ENCODE measurements around the gene CPNE9.

Gene CPNE9

DNA sequence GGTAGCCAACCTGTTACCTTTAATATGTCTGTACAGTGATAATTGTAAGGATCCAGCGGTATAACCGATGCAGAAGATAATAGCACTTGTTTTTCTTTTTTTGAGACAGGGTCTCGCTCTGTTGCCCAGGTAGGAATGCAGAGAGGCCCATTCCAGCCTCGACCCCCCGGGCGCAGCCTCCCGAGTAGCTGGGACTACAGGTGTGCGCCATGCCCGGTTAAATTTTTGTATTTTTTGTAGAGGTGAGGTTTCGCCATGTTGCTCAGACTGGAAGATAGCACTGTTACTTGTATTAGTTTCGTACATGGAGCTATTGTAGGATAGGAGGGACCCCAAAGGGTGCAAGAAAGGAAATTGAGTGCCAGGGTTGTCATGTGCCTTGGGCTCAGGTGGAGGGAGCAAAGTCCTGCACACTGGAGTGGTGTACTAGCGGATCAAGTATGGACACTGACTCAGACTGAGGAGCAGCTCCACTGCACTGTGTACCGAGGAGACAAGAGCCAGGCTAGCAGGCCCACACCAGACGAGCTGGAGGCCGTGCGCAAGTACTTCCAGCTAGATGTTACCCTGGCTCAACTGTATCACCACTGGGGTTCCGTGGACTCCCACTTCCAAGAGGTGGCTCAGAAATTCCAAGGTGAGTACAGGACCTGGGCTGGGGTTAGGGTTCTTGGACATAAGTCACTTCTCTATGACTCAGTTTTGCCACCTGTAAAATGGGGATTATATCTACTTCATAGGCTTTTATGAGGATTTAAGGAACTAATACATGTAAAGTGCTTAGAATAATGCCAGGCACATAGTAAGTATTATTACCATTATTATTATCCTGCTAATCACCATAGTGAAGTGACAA lies 47.2 kb downstream of the CPNE9 start:
- peak; percentile 33 for DNase-seq (ENCODE audit: low read depth)
- peak overlapping the region; percentile 93 for H3K4me3 ChIP-seq (ENCODE audit: low read length)
- TF ChIP-seq, protein P1, sequence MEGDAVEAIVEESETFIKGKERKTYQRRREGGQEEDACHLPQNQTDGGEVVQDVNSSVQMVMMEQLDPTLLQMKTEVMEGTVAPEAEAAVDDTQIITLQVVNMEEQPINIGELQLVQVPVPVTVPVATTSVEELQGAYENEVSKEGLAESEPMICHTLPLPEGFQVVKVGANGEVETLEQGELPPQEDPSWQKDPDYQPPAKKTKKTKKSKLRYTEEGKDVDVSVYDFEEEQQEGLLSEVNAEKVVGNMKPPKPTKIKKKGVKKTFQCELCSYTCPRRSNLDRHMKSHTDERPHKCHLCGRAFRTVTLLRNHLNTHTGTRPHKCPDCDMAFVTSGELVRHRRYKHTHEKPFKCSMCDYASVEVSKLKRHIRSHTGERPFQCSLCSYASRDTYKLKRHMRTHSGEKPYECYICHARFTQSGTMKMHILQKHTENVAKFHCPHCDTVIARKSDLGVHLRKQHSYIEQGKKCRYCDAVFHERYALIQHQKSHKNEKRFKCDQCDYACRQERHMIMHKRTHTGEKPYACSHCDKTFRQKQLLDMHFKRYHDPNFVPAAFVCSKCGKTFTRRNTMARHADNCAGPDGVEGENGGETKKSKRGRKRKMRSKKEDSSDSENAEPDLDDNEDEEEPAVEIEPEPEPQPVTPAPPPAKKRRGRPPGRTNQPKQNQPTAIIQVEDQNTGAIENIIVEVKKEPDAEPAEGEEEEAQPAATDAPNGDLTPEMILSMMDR (conservative IDR thresholded peaks at IDR 0.05; ENCODE audit: low read length) = no peak

DNA sequence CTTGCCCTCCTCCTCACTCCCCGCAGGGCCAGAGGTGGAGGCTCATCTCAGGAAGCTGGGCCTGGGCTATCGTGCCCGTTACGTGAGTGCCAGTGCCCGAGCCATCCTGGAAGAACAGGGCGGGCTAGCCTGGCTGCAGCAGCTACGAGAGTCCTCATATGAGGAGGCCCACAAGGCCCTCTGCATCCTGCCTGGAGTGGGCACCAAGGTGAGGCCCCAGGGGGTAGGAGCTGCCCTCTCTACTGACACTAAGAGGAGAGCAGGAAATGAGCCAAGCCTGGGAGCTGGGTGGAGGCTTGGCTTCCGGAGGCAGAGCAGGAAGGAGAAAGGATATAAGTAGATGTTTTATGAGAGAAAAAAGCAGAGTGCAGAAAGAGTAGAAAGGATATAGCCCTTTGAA lies 51.0 kb downstream of the CPNE9 start:
- TF ChIP-seq, protein P1 (conservative IDR thresholded peaks at IDR 0.05; ENCODE audit: low read length) = no peak
- no peak overlapping the region for H3K4me3 ChIP-seq (ENCODE audit: low read length)
- no peak for DNase-seq (ENCODE audit: low read depth)

DNA sequence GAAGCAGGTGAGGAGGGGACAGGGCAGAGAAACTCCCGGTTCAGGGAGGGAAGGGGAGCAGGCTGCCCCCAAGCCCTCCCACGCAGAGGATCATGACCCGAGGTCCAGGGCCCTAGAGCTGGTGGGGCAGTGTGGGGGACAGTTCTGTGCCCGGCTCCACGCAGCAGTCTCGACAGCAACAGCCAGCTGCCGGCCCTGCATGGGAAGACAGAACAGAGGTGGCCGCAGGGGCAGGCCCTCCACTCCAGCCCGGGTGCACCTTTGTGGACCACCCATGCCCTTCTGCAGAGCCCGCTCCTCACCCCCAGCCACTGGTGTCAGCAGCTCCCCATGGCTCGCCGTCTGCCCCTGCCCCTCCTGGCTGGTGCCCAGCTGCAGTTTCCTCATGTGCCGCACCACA lies 53.8 kb downstream of the CPNE9 start:
- no peak overlapping the region for H3K4me3 ChIP-seq (ENCODE audit: low read length)
- DNase-seq (ENCODE audit: low read depth) = no peak
- TF ChIP-seq, protein P1 (conservative IDR thresholded peaks at IDR 0.05; ENCODE audit: low read length) = no peak

DNA sequence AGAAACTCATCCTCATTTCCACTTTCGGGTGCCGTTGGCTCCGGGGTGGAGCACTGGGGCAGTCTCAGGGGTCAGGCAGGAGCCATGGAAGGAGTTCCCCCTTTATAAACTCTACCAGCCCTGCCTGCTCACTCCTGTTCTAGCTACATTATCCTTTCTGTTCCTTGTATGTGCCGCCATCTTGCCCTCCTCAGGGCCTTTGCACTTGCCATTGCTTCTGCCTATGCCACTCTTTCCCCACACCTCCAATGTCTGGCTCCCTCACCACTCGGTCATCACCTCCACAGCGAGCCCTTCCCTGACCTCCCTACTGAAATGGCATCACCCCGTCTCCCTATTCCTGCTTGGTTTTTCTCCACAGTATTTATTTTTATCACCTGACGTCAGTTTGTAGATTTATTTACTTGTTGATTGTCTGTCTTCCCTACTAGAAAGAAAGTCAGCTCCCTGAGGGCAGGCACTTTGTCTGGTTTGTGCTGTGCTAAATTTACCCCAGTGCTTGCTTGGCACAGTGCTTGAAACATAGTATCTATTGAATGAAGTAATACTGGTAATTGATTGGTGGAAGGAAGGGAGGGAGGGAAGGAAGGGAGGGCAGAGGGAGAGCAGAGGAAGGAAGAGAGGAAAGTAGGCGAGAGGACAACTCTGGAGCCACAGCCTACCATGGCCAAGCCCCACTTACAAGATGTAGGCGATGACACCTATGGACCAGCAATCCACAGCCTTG lies 57.3 kb downstream of the CPNE9 start:
- no peak for DNase-seq (ENCODE audit: low read depth)
- H3K4me3 ChIP-seq (ENCODE audit: low read length) = no peak overlapping the region
- TF ChIP-seq, protein P1 (conservative IDR thresholded peaks at IDR 0.05; ENCODE audit: low read length) = no peak

DNA sequence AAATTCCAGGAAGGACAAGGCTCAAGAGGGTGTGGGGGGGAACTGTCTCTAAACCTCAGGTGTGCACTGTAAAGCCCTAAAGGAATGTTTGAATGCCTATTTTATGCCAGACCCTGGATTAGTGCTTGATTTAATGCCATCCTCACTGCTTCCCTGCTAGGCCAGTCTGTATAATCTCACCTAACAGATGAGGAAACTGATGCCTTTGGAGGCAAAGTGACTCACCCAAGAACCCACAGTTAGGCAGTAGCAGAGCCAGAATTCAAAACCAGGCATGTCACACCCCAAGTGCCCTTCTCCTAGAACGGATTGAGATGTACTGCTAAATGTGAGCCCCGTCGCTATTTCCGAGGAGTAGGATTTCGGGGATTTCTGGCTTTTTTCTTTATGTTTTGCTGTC lies 58.3 kb downstream of the CPNE9 start:
- no peak for DNase-seq (ENCODE audit: low read depth)
- H3K4me3 ChIP-seq (ENCODE audit: low read length) = no peak overlapping the region
- TF ChIP-seq, protein P1 (conservative IDR thresholded peaks at IDR 0.05; ENCODE audit: low read length) = no peak

DNA sequence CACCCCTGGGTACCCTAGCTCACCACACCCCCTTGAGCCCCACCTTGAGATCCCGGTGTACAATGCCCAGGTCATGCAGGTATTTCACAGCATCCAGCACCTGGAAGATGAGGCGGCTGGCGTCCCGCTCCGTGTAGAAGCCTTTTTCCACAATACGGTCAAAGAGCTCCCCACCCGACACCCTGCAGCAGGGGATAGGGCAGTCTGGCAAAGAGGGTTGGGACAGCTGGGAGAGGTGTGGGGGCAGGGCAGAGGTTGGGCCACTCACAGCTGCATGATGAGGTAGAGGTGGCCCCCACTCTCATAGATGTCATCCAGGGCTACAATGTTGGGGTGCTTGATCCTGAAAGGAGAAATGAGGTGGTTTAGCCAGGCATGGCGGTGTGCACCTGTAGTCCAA lies 59.2 kb downstream of the CPNE9 start:
- no peak for DNase-seq (ENCODE audit: low read depth)
- TF ChIP-seq, protein P1 (conservative IDR thresholded peaks at IDR 0.05; ENCODE audit: low read length) = no peak
- no peak overlapping the region for H3K4me3 ChIP-seq (ENCODE audit: low read length)

DNA sequence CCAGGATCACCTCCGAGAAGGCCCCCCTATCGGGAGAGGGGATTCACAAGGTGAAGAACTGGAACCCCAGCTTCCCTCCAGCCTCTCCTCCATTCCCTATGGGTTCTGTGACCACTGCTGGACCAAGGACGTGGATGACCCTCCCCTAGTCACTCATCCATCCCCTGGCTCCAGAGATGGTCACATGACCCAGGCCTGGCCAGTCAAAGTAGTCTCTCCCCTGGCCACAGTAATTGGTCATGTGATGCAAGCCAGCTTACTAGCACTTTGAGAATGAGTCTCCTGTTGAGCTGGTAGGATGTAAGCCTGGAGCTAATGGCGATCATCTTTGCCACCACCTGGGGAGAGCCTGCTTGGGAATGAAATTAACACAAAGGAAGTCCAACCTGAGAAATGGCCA lies 62.2 kb downstream of the CPNE9 start:
- no peak for DNase-seq (ENCODE audit: low read depth)
- TF ChIP-seq, protein P1 (conservative IDR thresholded peaks at IDR 0.05; ENCODE audit: low read length) = no peak
- H3K4me3 ChIP-seq (ENCODE audit: low read length) = no peak overlapping the region

Measured in AG10803 (cell line).